Skeletal muscle satellite cell (primary cell): ENCODE data around the gene ARHGAP23.
"Not testable (repeated sequence)": the region's sequence is repeated elsewhere in the genome, so short reads cannot be mapped to it uniquely, and the experiment has no call there.

ENCODE experiments used
- H3K27me3 ChIP-seq: 2 replicates; pipeline ENCODE4 v1.7.0; 2013; ENCODE audit warnings: low read length; ENCODE audit not compliant: control insufficient read depth, insufficient read depth
- H3K36me3 ChIP-seq: 2 replicates; pipeline ENCODE4 v1.7.0; 2013; ENCODE audit warnings: mild to moderate bottlenecking, control low read depth, low read length; ENCODE audit not compliant: insufficient read depth
- H3K4me1 ChIP-seq: 2 replicates; pipeline ENCODE4 v1.7.0; 2013; ENCODE audit warnings: low read length; ENCODE audit not compliant: control insufficient read depth, insufficient read depth
- H3K4me2 ChIP-seq: 2 replicates; pipeline ENCODE4 v1.7.0; 2013; ENCODE audit warnings: mild to moderate bottlenecking, low read length
- H3K4me3 ChIP-seq: 2 replicates; pipeline ENCODE4 v1.7.0; 2013; ENCODE audit warnings: low read length
- H3K9ac ChIP-seq: 2 replicates; pipeline ENCODE4 v1.7.0; 2013; ENCODE audit warnings: mild to moderate bottlenecking, low read depth, low read length, moderate library complexity
- H3K9me3 ChIP-seq: replicated peaks from 2 replicates; pipeline ENCODE4 v1.7.0; 2013; ENCODE audit warnings: mild to moderate bottlenecking, control low read depth, low read length

The ARHGAP23 gene

DNA sequence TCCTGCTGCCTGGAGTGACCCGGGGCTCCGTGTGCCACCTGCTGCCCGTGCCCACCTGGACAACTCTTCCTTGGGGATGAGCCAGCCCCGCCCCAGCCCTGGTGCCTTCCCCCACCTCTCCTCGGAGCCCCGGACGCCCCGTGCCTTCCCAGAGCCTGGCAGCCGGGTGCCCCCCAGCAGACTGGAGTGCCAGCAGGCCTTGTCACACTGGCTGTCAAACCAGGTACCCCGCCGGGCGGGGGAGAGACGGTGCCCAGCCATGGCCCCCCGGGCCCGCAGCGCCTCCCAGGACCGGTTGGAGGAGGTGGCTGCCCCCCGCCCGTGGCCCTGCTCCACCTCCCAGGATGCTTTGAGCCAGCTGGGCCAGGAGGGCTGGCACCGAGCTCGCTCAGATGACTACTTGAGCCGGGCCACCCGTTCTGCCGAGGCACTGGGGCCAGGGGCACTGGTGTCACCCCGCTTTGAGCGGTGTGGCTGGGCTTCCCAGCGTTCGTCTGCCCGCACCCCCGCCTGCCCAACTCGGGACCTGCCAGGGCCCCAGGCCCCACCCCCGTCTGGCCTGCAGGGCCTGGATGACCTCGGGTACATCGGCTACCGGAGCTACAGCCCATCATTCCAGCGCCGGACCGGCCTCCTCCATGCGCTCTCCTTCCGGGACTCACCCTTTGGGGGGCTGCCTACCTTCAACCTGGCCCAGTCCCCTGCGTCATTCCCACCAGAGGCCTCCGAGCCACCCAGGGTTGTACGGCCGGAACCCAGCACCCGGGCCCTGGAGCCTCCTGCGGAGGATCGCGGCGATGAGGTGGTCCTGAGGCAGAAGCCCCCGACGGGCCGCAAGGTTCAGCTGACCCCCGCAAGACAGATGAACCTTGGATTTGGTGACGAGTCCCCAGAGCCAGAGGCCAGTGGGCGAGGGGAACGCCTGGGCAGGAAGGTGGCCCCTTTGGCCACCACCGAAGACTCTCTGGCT, 38.4 kb downstream of the ARHGAP23 start:
- Histone ChIP-seq H3K4me3 (peak overlapping the region; percentile 66), H3K4me1 (peaks cover 64% of the 10 kb centered on the region), H3K36me3 (peaks cover 65% of the 10 kb centered on the region), H3K9ac (peak overlapping the region; percentile 88), H3K9me3 (no peaks in the 10 kb centered on the region), H3K27me3 (no peaks in the 10 kb centered on the region), H3K4me2 (peak overlapping the region; percentile 87)

DNA sequence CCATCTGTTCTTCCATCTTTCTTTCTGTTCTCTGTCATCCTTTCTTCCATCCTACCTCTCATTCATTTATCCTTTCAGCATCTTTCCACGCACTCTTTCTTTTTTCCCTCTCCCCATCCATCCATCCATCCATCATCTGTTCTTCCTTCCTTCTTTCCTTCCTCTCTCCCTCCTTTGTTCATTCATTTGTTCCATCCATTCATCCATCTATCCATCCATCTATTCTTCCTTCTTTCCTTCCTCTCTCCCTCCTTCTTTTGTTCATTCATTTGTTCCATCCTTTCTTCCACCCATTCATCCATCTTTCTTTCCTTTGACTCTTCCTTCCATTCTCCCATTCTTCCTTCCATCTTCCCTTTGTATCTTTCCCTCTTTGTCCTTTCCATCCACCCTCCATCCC, 39.2 kb downstream of the ARHGAP23 start:
- Histone ChIP-seq H3K27me3 (no peaks in the 10 kb centered on the region), H3K36me3 (peaks cover 69% of the 10 kb centered on the region), H3K4me2 (peak overlapping the region; percentile 20), H3K9ac (peak overlapping the region; percentile 9), H3K4me3 (no peak overlapping the region), H3K4me1 (peaks cover 68% of the 10 kb centered on the region), H3K9me3 (no peaks in the 10 kb centered on the region)

DNA sequence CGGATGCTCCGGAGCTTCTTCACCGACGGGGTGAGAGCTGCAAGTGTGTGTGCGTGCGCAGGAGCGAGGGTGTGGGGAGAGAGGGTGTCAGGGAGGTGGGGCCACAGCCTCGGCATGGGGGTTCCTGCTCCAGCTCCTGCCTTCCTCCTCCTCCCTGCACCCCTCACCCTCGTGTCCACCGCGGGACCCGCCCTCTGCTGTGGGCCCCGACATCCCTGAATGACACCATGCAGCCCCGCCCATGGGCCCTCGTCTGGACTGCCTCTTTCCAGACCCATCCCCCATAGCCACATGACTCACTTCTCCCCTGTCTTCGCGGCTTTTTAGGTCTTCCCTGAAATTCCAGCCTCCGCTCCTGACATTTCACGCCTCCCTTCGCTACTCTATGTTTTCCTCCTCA, 41.6 kb downstream of the ARHGAP23 start:
- H3K36me3 ChIP-seq, result peaks cover 67% of the 10 kb centered on the region
- H3K9ac ChIP-seq, result no peak overlapping the region
- H3K27me3 ChIP-seq, result no peaks in the 10 kb centered on the region
- H3K4me3 ChIP-seq, result no peak overlapping the region
- peaks cover 56% of the 10 kb centered on the region for H3K4me1 ChIP-seq
- no peaks in the 10 kb centered on the region for H3K9me3 ChIP-seq
- H3K4me2 ChIP-seq, result no peak overlapping the region

DNA sequence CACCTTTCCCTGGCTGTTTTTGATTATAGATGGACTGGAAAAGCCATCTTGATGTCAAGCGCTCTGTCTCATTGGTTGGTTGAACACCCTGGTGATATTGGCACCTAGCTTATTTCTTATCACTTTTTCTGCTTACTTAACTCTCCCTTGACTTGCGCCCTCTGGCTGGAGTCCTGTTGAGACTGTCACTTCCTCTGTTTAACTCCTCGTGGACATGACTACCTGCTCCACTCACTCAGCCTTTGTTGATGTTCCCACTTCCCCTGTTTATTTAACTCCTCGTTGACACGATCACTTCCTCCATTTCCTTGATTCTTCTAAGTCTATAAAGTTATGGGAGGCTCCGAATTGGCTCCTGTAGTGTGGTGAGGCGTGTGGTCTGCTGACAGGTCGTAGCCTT, 43.0 kb downstream of the ARHGAP23 start:
- H3K4me3 ChIP-seq, H3K27me3 ChIP-seq, H3K4me2 ChIP-seq, H3K9ac ChIP-seq, H3K9me3 ChIP-seq: not testable (repeated sequence)
- H3K36me3 ChIP-seq, result peaks cover 71% of the 10 kb centered on the region
- peaks cover 42% of the 10 kb centered on the region for H3K4me1 ChIP-seq

DNA sequence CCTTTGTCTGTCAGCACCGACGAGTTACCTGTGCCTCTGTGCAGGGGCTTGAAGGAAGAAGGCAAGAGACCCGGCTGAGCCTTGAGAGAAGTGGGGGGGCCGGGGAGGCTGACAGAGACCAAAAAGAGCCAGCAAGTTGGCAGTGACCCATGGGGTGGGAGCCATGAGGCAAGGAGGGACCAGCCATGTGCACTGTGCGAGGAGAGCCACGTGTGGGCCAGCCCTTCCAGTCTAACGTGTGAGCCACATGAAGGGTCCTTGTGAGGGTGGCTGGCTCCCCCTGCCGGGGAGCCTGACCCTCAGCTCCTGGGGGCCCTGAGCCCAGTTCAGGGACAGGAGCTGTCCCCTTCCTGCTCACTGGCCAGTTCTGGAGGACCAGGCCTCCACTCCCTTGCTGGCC, 46.4 kb downstream of the ARHGAP23 start:
- peaks cover 56% of the 10 kb centered on the region for H3K36me3 ChIP-seq
- not testable (repeated sequence) for H3K4me3 ChIP-seq, H3K9me3 ChIP-seq, H3K27me3 ChIP-seq, H3K9ac ChIP-seq, H3K4me2 ChIP-seq
- H3K4me1 ChIP-seq, result peaks cover 18% of the 10 kb centered on the region

DNA sequence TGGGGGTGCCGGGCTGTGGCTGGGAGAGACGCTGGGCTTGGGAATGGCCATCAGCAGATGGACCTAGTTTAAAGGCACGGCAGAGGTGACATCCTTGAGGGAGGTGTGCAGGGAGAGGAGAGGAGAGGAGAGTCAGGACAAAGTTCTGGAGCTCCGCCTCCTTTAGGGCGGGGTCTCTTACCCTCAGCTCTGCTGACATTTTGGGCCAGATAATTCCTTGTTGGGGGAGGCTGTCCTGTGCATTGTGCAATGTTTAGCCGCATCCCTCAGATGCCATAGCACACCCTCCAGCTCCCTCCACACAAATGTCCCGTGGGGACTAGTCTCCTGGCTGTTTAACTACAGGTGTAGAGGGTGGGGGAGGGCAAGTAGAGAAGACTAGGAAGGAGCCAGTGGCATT, 48.3 kb downstream of the ARHGAP23 start:
- no peak overlapping the region for H3K4me3 ChIP-seq
- no peaks in the 10 kb centered on the region for H3K9me3 ChIP-seq

DNA sequence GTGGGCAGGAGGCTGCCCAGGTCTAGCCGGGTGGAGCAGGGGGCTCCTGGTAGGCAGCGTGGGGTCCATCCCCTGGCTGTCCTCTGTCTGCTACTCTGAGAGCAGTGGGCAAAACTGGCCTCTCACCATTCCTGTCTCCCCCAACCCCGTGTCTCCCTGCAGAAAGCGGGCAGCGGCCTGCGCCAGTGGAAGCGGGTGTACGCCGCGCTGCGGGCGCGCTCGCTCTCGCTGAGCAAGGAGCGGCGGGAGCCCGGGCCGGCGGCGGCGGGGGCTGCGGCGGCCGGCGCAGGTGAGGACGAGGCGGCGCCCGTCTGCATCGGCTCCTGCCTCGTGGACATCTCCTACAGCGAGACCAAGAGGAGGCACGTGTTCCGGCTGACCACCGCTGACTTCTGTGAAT, 49.2 kb downstream of the ARHGAP23 start:
- not testable (repeated sequence) for H3K9me3 ChIP-seq, H3K4me2 ChIP-seq, H3K27me3 ChIP-seq, H3K4me3 ChIP-seq, H3K4me1 ChIP-seq, H3K9ac ChIP-seq
- peaks cover 42% of the 10 kb centered on the region for H3K36me3 ChIP-seq

More for the DNA sequence above, 48.3 kb downstream of the ARHGAP23 start:
- Histone ChIP-seq H3K4me1 (peaks cover 13% of the 10 kb centered on the region), H3K36me3 (peaks cover 44% of the 10 kb centered on the region), H3K27me3 (no peaks in the 10 kb centered on the region), H3K9ac (no peak overlapping the region), H3K4me2 (no peak overlapping the region)

DNA sequence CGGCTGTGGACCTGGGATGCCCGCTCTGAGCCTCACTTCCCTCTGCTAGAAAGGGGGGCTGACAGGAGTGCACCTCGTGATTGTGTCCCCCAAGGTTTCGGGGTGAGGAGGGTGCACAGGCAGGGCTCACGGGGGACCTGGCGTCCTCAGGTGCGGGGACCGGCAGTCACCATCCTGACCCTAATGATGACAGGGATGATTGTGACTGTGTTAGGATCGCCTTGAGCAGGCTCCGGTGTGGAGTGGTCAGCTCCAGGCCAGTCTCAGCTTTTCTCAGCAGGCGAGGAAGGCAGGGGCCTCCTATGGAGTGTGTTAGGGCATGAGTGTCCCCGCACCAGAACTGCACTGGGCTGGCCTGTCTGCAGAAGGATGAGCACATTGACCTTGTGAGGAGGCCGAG, 49.7 kb downstream of the ARHGAP23 start:
- not testable (repeated sequence) for H3K4me3 ChIP-seq, H3K9ac ChIP-seq, H3K9me3 ChIP-seq, H3K4me1 ChIP-seq, H3K4me2 ChIP-seq, H3K27me3 ChIP-seq
- H3K36me3 ChIP-seq, result peaks cover 44% of the 10 kb centered on the region

DNA sequence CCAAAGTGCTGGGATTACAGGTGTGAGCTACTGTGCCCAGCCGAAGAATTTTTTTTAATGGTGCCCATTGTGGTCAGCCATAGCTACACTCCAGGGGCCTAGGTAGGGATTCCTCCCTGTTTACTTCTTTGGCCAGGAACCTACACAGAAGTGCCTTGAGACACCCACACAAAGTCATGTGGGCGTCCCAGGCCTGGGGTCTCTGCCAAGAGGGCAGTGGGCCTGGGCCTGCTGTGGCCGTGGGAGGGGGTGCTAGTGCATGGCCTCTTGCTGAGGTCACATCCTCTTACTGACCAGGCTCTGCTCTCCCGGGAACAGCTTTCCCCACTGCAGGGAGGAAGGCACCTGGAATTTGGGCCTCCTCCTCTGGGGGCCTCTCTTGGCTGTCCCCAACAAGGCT, 50.4 kb downstream of the ARHGAP23 start:
- not testable (repeated sequence) for H3K9me3 ChIP-seq, H3K27me3 ChIP-seq, H3K4me2 ChIP-seq, H3K9ac ChIP-seq, H3K4me1 ChIP-seq, H3K4me3 ChIP-seq
- H3K36me3 ChIP-seq, result peaks cover 44% of the 10 kb centered on the region

DNA sequence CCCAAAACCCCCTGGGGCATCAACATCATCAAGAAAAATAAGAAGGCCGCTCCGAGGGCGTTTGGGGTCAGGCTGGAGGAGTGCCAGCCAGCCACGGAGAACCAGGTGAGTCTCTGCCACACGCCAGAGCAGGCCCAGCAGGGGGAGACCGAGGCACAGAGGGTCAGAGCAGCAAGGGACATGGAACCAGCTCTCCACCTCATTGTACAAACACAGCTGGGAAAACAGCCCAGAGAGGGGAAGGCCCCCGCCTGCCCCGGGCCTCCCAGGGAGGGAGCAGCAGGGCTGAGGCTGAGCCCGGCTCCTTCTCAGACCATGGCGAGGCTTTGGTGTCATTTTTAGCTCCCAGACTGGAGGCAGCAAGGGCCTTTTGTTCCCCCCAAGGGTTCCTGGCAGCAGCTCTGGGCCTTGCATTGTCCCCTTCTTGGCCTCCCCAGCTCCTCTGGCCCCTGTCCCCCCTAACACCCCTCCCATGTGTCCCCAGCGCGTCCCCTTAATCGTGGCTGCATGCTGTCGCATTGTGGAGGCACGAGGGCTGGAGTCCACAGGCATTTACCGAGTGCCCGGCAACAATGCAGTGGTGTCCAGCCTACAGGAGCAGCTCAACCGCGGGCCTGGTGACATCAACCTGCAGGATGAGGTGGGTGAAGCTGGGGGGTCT, 53.9 kb downstream of the ARHGAP23 start:
- H3K9me3 ChIP-seq, H3K4me3 ChIP-seq, H3K27me3 ChIP-seq, H3K9ac ChIP-seq, H3K4me2 ChIP-seq: not testable (repeated sequence)
- H3K4me1 ChIP-seq, result peaks cover 18% of the 10 kb centered on the region
- peaks cover 48% of the 10 kb centered on the region for H3K36me3 ChIP-seq

DNA sequence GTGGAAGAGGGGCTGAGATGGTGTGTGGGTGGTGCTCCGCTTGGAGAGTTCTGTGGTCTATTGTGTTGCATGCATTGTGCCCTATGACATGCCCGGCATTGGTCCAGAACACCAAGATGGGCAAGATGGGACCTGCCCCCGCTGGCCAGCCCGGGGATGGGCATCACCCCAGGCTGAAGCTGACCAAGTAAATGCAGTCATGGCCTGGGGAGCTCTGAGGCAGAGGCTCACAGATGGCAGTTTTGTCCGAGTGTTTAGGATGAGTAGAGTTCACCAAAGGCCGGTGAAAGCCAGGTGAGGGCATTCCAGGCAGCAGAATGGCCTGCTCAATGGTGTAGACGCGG, 54.4 kb downstream of the ARHGAP23 start:
- not testable (repeated sequence) for H3K9me3 ChIP-seq, H3K27me3 ChIP-seq, H3K9ac ChIP-seq, H3K4me3 ChIP-seq, H3K4me2 ChIP-seq
- Histone ChIP-seq H3K36me3 (peaks cover 51% of the 10 kb centered on the region), H3K4me1 (peaks cover 18% of the 10 kb centered on the region)
